NAMALWA (cell line): ENCODE data around the gene CCDC102B.
"Not testable (repeated sequence)": the region's sequence is repeated elsewhere in the genome, so short reads cannot be mapped to it uniquely, and the experiment has no call there.

Source experiments
- DNase-seq: peaks from one replicate; pipeline ENCODE4 v3.0.0-alpha.2; 2015; ENCODE audit warnings: low spot score

Gene CCDC102B

GRCh38 chr18:68909579-68909978 is 111.7 kb downstream of the CCDC102B start:
- no peak for DNase-seq

- no peak for DNase-seq
Measured at GRCh38 chr18:68915061-68915460, 117.2 kb downstream of the CCDC102B start.

GRCh38 chr18:68916734-68917133 is 118.9 kb downstream of the CCDC102B start:
- DNase-seq, result no peak

GRCh38 chr18:68918216-68918615 is 120.3 kb downstream of the CCDC102B start:
- DNase-seq, result no peak

DNA sequence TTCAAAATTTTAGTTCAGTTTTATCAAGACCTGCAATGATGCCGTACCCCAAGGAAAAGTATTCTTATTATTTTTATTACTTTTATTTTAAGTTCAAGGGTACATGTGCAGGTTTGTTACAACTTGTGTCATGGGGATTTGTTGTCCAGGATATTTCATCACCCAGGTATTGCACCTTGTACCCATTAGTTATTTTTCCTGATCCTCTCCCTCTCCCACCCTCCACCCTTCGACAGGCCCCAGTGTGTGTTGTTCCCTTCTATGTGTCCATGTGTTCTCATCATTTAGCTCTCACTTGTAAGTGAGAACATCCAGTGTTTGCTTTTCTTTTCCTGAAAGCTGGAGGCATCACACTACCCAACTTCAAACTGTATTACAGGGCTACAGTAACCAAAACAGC is 122.0 kb downstream of the CCDC102B start:
- no peak for DNase-seq

- DNase-seq, result no peak
Measured at GRCh38 chr18:68922392-68922791, 124.5 kb downstream of the CCDC102B start.

- peak; percentile 34 for DNase-seq
Measured at GRCh38 chr18:68925268-68925667, 127.4 kb downstream of the CCDC102B start.

DNA sequence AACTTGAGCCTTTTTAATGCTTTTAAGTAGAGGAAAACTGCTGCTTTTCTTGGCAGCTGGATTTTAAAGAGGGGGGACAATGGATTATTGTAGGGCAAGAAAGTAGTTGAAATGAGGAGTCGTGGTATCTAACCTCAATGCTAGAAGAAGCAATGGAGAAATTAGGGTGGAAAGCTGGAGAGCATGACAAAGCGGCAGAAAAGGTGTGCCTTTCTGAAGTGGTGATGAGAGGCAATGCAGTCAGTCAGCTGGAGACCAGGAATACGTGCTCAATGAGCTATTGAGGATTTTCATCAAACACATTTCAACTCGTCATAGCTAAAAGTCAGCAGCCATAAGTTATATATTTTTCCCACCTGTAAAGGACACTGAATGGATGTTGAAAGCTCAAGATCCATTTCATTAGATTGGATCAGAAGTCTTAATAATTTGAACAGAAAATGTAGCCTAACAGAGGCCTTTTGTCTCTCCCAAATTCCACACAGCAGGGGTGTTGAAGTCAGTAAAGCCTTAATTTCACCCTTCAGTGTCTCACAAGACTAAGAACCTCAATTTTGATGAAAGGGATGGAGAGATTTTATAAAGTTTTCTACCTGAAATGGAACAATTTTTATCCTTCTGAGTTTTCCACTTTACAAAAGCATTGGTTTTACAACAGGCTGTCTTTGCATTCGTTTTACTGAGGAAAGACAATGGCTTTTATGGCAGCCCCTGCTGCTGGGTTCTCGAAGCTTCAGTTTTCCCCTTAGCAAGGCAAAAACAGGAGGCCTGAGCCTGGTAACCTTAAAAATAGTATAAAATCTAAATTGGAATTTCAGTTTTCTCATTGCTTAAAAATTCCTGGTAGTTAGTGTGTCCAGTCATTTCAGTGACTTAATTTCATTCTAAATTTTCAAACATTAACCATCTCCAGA is 131.1 kb downstream of the CCDC102B start:
- DNase-seq, result no peak

GRCh38 chr18:68935686-68936085 is 137.8 kb downstream of the CCDC102B start:
- DNase-seq, result no peak

GRCh38 chr18:68937029-68937599 is 139.2 kb downstream of the CCDC102B start:
- DNase-seq, result no peak

DNA sequence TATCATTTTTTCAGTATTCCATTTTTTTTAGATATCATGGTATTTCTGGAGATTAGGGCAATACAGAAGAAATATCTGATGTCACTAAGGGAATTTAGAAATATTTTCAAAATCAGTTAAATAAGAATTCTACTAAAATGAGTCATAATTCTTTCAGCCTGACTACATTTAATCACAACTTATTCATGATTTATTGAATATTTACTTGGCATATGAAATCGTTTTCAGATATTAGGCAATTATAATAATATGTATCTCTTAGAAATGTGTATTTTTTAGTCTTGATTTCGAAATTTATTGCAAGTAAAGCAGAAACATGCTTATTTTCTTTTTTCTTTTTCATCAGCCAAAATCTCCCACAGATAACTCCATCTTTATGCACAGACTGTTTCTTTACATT is 142.2 kb downstream of the CCDC102B start:
- DNase-seq, result no peak

DNA sequence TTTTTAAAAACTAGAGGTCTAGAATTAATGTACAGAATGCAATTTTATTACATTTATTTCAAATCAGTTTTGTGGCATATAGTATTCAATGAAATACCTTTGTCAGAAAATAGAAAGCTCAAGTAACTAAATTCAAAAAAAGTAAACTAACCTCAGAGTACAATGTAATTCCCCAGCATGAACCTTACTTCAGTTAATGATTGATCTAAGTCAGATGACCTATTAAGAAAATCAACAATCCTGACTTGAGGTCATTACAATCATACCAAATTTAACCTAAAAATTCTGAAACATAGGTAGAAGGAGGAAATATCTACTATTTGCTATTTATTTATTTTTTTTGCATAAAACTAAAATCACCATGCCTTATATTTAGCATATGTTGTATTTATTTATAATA is 142.9 kb downstream of the CCDC102B start:
- no peak for DNase-seq

GRCh38 chr18:68942230-68942629 is 144.3 kb downstream of the CCDC102B start:
- no peak for DNase-seq

DNA sequence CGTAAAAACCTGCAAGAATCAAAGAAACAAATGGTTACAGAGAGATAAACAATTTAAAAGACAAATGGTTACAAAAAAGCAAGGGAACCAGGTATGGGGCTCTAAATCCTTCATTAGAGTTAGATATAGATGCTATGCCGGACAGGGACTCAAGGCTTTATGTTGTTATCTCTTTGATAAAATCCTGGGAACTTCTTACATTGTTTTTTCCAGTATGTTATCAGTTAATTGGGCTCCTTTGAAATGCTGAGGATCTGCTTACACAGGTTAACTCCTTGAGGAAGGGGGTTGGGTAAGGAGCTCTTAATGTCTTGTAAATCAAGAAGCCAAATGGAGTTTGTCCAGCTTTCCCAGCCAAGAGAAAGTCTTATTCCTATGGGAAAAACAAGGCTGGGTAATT is 146.0 kb downstream of the CCDC102B start:
- not testable (repeated sequence) for DNase-seq

DNA sequence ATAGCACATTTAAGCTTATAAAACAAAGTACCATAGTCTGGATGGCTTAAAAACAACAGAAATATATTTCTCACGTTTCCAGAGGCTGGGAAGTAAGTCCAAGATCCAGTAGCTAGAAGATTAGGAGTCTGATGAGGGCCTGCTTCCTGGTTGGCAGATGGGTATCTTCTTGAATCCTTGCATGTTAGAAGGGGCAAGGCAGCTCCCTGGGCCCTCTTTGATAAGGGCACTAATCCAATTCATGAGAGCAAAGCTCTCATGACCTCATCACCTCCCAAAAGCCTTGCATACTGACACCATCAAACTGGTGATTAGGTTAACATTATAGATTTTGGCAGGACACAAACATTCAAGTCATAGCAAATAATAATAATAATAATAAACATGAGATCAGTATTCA is 146.4 kb downstream of the CCDC102B start:
- DNase-seq, result no peak

DNA sequence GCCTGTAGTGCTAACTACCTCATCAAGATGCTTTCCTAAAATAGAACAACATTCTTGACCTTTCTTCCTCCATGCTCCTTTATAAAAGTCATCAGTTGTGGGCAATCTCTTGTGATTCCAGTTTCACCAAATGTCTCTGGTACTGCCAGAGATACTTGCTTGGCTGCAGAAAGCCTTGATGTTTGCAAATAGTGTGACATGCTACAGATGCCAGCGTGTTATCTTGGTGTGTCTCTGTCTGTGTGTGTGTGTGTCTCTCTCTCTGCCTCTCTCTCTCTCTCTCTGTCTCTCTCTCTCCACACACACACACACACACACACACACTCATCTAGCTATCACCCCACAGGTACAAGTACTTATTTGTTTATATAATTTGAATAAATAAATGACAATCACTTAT is 146.9 kb downstream of the CCDC102B start:
- DNase-seq, result no peak

- DNase-seq, result no peak
Measured at GRCh38 chr18:68948622-68949021, 150.7 kb downstream of the CCDC102B start.

- DNase-seq, result no peak
Measured at GRCh38 chr18:68954738-68955137, 156.9 kb downstream of the CCDC102B start.

- no peak for DNase-seq
Measured at GRCh38 chr18:68956650-68957049, 158.8 kb downstream of the CCDC102B start.

DNA sequence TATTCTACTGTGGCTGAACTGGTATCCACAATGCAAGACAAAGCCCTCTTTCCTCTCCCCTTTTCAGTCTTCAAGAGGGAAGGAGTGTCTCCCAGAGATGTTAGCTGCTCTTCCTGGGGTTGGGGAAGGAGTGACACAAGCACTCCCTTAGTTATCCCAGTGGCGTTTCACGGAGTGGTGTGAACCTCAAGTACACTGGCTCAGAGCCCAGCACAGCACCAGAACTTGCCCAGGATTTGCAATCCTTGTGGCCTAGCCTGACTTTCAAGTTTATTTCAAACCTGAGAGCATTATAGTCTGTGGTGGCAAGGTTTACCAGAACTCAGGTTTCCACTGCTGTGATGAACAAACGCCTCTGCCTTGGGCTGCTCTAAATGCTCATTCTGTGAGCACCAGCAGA is 162.5 kb downstream of the CCDC102B start:
- no peak for DNase-seq

DNA sequence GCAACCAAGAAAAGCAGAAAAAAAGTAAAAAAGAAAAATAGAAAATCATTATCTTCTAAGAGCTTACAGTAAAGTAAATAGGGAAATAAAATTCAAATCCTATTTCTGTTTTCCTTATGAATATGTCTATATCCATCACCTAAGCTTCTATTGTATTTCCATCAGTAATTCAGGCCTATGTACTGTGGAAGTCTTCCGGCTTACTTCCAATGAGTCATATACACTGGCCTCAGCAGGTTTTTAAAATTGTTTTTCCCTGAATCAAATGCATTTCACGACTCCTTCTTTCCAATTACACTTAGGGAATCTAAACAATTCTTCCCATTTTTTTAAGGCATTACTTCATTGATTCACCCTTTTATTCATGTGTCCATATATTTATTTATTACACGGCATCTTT is 164.7 kb downstream of the CCDC102B start:
- no peak for DNase-seq

- DNase-seq, result no peak
Measured at GRCh38 chr18:68965817-68966216, 167.9 kb downstream of the CCDC102B start.

GRCh38 chr18:68969027-68969426 is 171.1 kb downstream of the CCDC102B start:
- no peak for DNase-seq

DNA sequence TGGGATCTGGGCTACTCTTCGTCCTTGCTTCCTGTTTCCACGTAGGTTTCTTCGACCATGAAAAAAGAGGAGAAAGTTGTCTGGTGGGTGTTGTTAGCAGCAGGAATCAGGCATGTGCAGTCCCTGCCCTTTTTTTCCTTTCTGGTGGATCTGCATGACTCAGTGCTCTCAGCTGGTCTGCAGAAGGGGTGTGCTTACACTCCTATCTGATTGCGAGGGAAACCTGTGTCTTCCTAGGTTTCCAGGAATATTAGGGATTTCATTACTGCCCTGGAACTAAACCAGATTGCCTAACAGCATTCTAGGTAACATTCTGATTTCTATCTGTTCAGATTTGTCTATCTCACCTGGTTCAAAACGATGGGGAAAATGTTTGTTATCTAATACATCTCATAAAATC is 174.3 kb downstream of the CCDC102B start:
- no peak for DNase-seq
